ENCODE data around the gene SORCS2. TPM values are rescaled to one million over a fixed set of nuclear protein-coding genes. Genes with fewer than 3 reads are reported as not detected.

SORCS2 gene
- total and polyA plus RNA-seq, 2 of the 8 experiments (the other 6 are each of a cell fraction or from before 2014, with no cell fraction given), result 0.36 to 1.8 TPM

DNA sequence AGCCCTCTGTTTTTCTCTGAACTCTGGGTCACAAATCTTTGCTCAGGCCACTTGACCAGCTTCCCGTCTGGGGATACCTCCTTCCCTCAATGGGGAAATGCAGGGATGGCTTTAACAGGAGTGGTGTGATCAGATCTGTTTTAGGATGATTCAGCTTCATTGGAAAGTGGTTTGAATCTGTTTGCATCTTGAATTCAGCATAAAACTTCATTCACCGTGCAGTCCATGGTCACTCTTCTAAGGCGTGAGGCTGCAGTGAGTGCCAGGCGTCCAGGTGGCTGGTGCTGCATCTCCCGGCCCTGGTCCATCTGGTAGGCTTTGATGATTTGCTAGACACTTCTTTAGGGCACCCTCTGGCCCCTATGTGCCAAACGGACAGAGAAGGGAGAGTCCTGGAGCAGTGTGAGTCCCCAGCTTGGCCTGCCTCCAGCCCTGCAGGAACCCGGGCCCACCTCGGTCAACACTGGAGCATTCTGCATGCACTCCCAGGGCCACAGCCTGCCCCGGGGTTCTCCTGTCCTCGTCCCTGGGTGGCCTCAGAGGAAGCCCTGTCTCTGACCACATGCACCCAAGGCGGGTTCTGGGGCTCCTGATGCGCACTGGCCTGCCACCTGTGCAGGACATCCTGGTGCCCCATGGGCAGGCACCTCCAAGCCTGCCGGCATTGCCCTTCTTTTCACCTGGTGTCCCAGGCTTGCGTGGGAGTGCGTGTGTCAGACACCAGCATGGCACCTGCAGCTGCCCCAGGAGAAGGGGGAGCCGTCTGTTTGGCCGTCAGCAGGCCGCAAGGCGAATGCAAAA lies 493.9 kb downstream of the SORCS2 start (continued):
- TF ChIP-seq SP1 (IDR thresholded peaks at IDR 0.05; ENCODE audit: low read depth, low read length) (no peak), SP2 (IDR thresholded peaks at IDR 0.05; ENCODE audit: low read length) (no peak)
